H1 (cell line): ENCODE measurements around the gene NELL1. TPM values are rescaled to one million over a fixed set of nuclear protein-coding genes. Genes with fewer than 3 reads are reported as not detected.

ENCODE experiments used
- CTCF ChIA-PET: fragments of 300-600 bp; sonication (Branson Sonifier 250); formaldehyde crosslinking; loops from one replicate; lab custom pipeline; 2021; ENCODE audit not compliant: partially characterized antibody; lab: Charles Lee
- POLR2A ChIA-PET: fragments of 300-600 bp; sonication (Branson Sonifier 250); formaldehyde crosslinking; loops from one replicate; lab custom pipeline; 2021; ENCODE audit warnings: inconsistent platforms; ENCODE audit not compliant: partially characterized antibody; lab: Charles Lee
- DNase-seq, 2 experiments: peaks; one replicate each; pipeline versions ENCODE4 v3.0.0 to v3.0.0-alpha.2; 2010 to 2022; ENCODE audit warnings: low spot score in 2 of 2, low read depth in 1 of 2, mixed read lengths in 1 of 2
- FAIRE-seq: peaks from 2 replicates; lab custom pipeline; 2011; peaks lifted over from hg19 to GRCh38; lab: Jason Lieb, UNC
- H2AFZ ChIP-seq: 2 replicates; pipeline ENCODE4 v1.8.1; 2012; ENCODE audit warnings: low read length, inconsistent platforms
- H2AK5ac ChIP-seq: 2 replicates; pipeline ENCODE4 v1.6.1; 2013; ENCODE audit warnings: low read depth, low read length
- H2BK120ac ChIP-seq: replicated peaks from 2 replicates; pipeline ENCODE3; 2013; ENCODE audit warnings: low read depth, low read length, inconsistent platforms
- H2BK12ac ChIP-seq: 2 replicates; pipeline ENCODE4 v1.6.1; 2013; ENCODE audit warnings: low read depth, low read length
- H2BK15ac ChIP-seq: 2 replicates; pipeline ENCODE4 v1.6.1; 2013; ENCODE audit warnings: low read length
- H2BK20ac ChIP-seq: 2 replicates; pipeline ENCODE4 v1.6.1; 2013; ENCODE audit warnings: low read length
- H2BK5ac ChIP-seq: 2 replicates; pipeline ENCODE4 v1.6.1; 2013; ENCODE audit warnings: low read depth, low read length
- H3K14ac ChIP-seq: 2 replicates; pipeline ENCODE4 v1.6.1; 2013; ENCODE audit warnings: inconsistent platforms; ENCODE audit not compliant: insufficient read length
- H3K18ac ChIP-seq: 2 replicates; pipeline ENCODE4 v1.6.1; 2013; ENCODE audit warnings: low read length; ENCODE audit errors: extremely low read depth
- H3K23ac ChIP-seq: 2 replicates; pipeline ENCODE4 v1.6.1; 2013; ENCODE audit warnings: inconsistent platforms; ENCODE audit not compliant: insufficient read length
- H3K23me2 ChIP-seq: 2 replicates; pipeline ENCODE4 v1.6.1; 2013; ENCODE audit warnings: low read depth, low read length
- H3K27ac ChIP-seq: 2 replicates; pipeline ENCODE4 v1.6.1; 2011; ENCODE audit warnings: low read depth, low read length, inconsistent platforms
- H3K27me3 ChIP-seq, 4 experiments: replicated peaks in 1 of 4; 1 replicate in 1 of 4; 2 replicates in 3 of 4; pipeline versions ENCODE4 v1.6.1 to v1.8.1; 2011 to 2013; ENCODE audit warnings: low read length in 3 of 4, mild to moderate bottlenecking in 3 of 4, inconsistent platforms in 2 of 4, mixed read lengths in 2 of 4, moderate library complexity in 1 of 4; ENCODE audit not compliant: control insufficient read depth in 3 of 4, insufficient read depth in 3 of 4; ENCODE audit errors: extremely low read depth in 1 of 4
- H3K36me3 ChIP-seq, 4 experiments: 2 replicates each; pipeline versions ENCODE4 v1.6.1 to v1.8.1; 2011 to 2013; ENCODE audit warnings: mild to moderate bottlenecking in 4 of 4, low read length in 3 of 4, moderate library complexity in 2 of 4, control low read depth in 1 of 4, inconsistent platforms in 1 of 4; ENCODE audit not compliant: insufficient read depth in 4 of 4, control insufficient read depth in 2 of 4
- H3K4ac ChIP-seq: replicated peaks from 2 replicates; pipeline ENCODE3; 2013; ENCODE audit warnings: low read length, low read depth, mixed read lengths, inconsistent platforms; ENCODE audit not compliant: insufficient read length
- H3K4me1 ChIP-seq, 4 experiments: replicated peaks in 1 of 4; 1 replicate in 1 of 4; 2 replicates in 3 of 4; pipeline versions ENCODE4 v1.6.1 to v1.8.1; 2011 to 2013; ENCODE audit warnings: low read length in 3 of 4, inconsistent platforms in 2 of 4, mixed read lengths in 1 of 4; ENCODE audit not compliant: insufficient read depth in 4 of 4, control insufficient read depth in 3 of 4
- H3K4me2 ChIP-seq, 2 experiments: 2 replicates each; pipeline versions ENCODE4 v1.6.1 to v1.8.1; 2011 to 2013; ENCODE audit warnings: low read depth in 2 of 2, low read length in 2 of 2, control low read depth in 1 of 2, inconsistent platforms in 1 of 2, mild to moderate bottlenecking in 1 of 2; ENCODE audit not compliant: insufficient read depth in 1 of 2
- H3K4me3 ChIP-seq, 4 experiments: fragments of 200-600, 300-600 bp in 1 of 4; sonication (generic), shearing (Covaris generic), sonication (Bioruptor Twin) in 1 of 4; 2 replicates each; pipeline versions ENCODE4 v1.5.1 to v1.8.1; 2011 to 2016; ENCODE audit warnings: low read length in 4 of 4, low read depth in 3 of 4, control low read depth in 2 of 4, inconsistent platforms in 2 of 4, mild to moderate bottlenecking in 2 of 4, mixed read lengths in 1 of 4, moderate library complexity in 1 of 4; ENCODE audit not compliant: insufficient read depth in 2 of 4; ENCODE audit errors: extremely low read depth in 1 of 4
- H3K56ac ChIP-seq: replicated peaks from 2 replicates; pipeline ENCODE3; 2013; ENCODE audit warnings: low read depth, mild to moderate bottlenecking, mixed read lengths, low read length, inconsistent platforms; ENCODE audit not compliant: insufficient read length
- H3K79me1 ChIP-seq: 2 replicates; pipeline ENCODE4 v1.6.1; 2013; ENCODE audit warnings: low read depth, low read length, control low read depth
- H3K79me2 ChIP-seq, 2 experiments: 2 replicates each; pipeline versions ENCODE4 v1.6.1 to v1.8.1; 2012 to 2013; ENCODE audit warnings: low read length in 2 of 2, mild to moderate bottlenecking in 2 of 2, inconsistent platforms in 1 of 2; ENCODE audit not compliant: insufficient read depth in 2 of 2, control insufficient read depth in 1 of 2
- H3K9ac ChIP-seq, 4 experiments: replicated peaks in 1 of 4; 1 replicate in 1 of 4; 2 replicates in 3 of 4; pipeline versions ENCODE4 v1.6.1 to v1.8.1; 2011 to 2013; ENCODE audit warnings: low read depth in 3 of 4, low read length in 3 of 4, control low read depth in 2 of 4, mild to moderate bottlenecking in 2 of 4, moderate library complexity in 2 of 4, inconsistent platforms in 1 of 4; ENCODE audit errors: extremely low read depth in 1 of 4
- H3K9me3 ChIP-seq, 2 experiments: 2 replicates each; pipeline versions ENCODE4 v1.6.1 to v1.8.1; 2012 to 2013; ENCODE audit warnings: mild to moderate bottlenecking in 2 of 2, moderate library complexity in 2 of 2, control low read depth in 1 of 2, inconsistent platforms in 1 of 2, low read depth in 1 of 2, low read length in 1 of 2, mixed read lengths in 1 of 2; ENCODE audit not compliant: insufficient read depth in 2 of 2
- H4K20me1 ChIP-seq, 2 experiments: replicated peaks in 1 of 2; 2 replicates each; pipeline versions ENCODE3 to v1.8.1; 2011 to 2013; ENCODE audit warnings: inconsistent platforms in 2 of 2, low read length in 2 of 2, mild to moderate bottlenecking in 1 of 2; ENCODE audit not compliant: insufficient read depth in 2 of 2, control insufficient read depth in 1 of 2
- H4K5ac ChIP-seq: 2 replicates; pipeline ENCODE4 v1.6.1; 2013; ENCODE audit warnings: low read length, low read depth, mixed read lengths, inconsistent platforms; ENCODE audit not compliant: insufficient read length
- H4K8ac ChIP-seq: 2 replicates; pipeline ENCODE4 v1.8.0; 2013; ENCODE audit warnings: mild to moderate bottlenecking, moderate library complexity, low read length, inconsistent platforms; ENCODE audit not compliant: insufficient read depth; ENCODE audit errors: extremely low read depth
- H4K91ac ChIP-seq: replicated peaks from 2 replicates; pipeline ENCODE3; 2013; ENCODE audit warnings: low read length, mixed read lengths, inconsistent platforms; ENCODE audit not compliant: insufficient read length
- CREB1 ChIP-seq: IDR thresholded peaks from 2 replicates; pipeline ENCODE4 v1.6.1; 2012; ENCODE audit warnings: inconsistent platforms
- CTBP2 ChIP-seq: IDR thresholded peaks from 2 replicates; pipeline ENCODE4 v1.7.0; 2011; ENCODE audit warnings: borderline replicate concordance, mild to moderate bottlenecking, moderate library complexity, mixed read lengths, low read length; ENCODE audit not compliant: insufficient read depth, insufficient read length
- GABPA ChIP-seq: IDR thresholded peaks from 2 replicates; pipeline ENCODE4 v1.6.1; 2011; ENCODE audit warnings: mild to moderate bottlenecking, low read length, moderate library complexity, borderline replicate concordance; ENCODE audit not compliant: insufficient read depth
- HDAC6 ChIP-seq: IDR thresholded peaks from one replicate; pipeline ENCODE4 v1.7.1; 2012; ENCODE audit warnings: low read depth, mild to moderate bottlenecking, inconsistent platforms, low read length, moderate library complexity
- NANOG ChIP-seq: IDR thresholded peaks from 2 replicates; pipeline ENCODE4 v1.6.1; 2011; ENCODE audit warnings: low read length, low read depth, mild to moderate bottlenecking, inconsistent platforms; ENCODE audit not compliant: insufficient read depth, poor library complexity, severe bottlenecking
- RBBP5 ChIP-seq: IDR thresholded peaks from 2 replicates; pipeline ENCODE4 v1.7.1; 2012; ENCODE audit warnings: low read depth, mild to moderate bottlenecking, inconsistent platforms, low read length, moderate library complexity, borderline replicate concordance
- WGBS, 2 experiments: shearing (Covaris generic) in 1 of 2; methylation state at CpG; one replicate each; pipeline versions ENCODE4 v1.1.6 to v1.1.7; 2013 to 2015; ENCODE audit warnings: low lambda C conversion rate in 2 of 2, mixed read lengths in 2 of 2, inconsistent platforms in 1 of 2, low coverage in 1 of 2, missing lambda C conversion rate in 1 of 2; ENCODE audit not compliant: insufficient replicate concordance in 2 of 2, insufficient coverage in 1 of 2, insufficient read length in 1 of 2; ENCODE audit errors: extremely low coverage in 1 of 2, missing lambda C conversion rate in 1 of 2; 5-methylcytosine and 5-hydroxymethylcytosine counted together
- polyA plus RNA-seq, 7 experiments: library from polyadenylated mRNA; depleted of rRNA in 3 of 7; stranded (reverse) in 5 of 7; unstranded in 2 of 7; fragments of >200 nt in 5 of 7; fragments of 200-250 nt in 2 of 7; gene quantifications; 1 replicate in 5 of 7; 2 replicates in 1 of 7; 4 replicates in 1 of 7; pipeline versions ENCODE4 v1.2.1 to v1.2.3, GENCODE V29; 2011 to 2013; ENCODE audit warnings: missing spikeins in 2 of 7, mixed read lengths in 2 of 7
- total RNA-seq: library from RNA; stranded (reverse); fragmentation: NEBNext Ultra II Directional; extraction: Animal tissue kit (Norgen Biotek cat#: 25700); gene quantifications from 2 replicates; pipeline ENCODE4 v1.2.1, GENCODE V29; 2021

The NELL1 gene
- total and polyA plus RNA-seq, 2 of the 8 experiments (the other 6 are each of a cell fraction or from before 2014, with no cell fraction given), result 0.21 TPM; not detected in 1

- ChIA-PET CTCF (interaction anchor here (0.6 kb wide), 1 partner anchor 56 kb away, joined by 4 read pairs; no protein-coding TSS in a partner anchor), POLR2A (no interaction called here)
- H3K9ac ChIP-seq, result no peak overlapping the region
- H3K4ac ChIP-seq, result no peak overlapping the region
- H3K79me1 ChIP-seq, result no peaks in the 10 kb centered on the region
- H4K20me1 ChIP-seq, result no peaks in the 10 kb centered on the region
- no peaks in the 10 kb centered on the region for H3K79me2 ChIP-seq
- H3K4me3 ChIP-seq, result no peak overlapping the region
- no peak overlapping the region for H2BK15ac ChIP-seq
- no peak overlapping the region for H2BK120ac ChIP-seq
- no peak overlapping the region for H3K4me2 ChIP-seq
- no peak overlapping the region for H3K14ac ChIP-seq
- H2BK5ac ChIP-seq, result no peak overlapping the region
- H3K23me2 ChIP-seq, result no peaks in the 10 kb centered on the region
- H4K5ac ChIP-seq, result no peak overlapping the region
- no peaks in the 10 kb centered on the region for H3K4me1 ChIP-seq
- H2AK5ac ChIP-seq, result no peak overlapping the region
- H3K9me3 ChIP-seq, result no peaks in the 10 kb centered on the region
- no peak overlapping the region for H3K27ac ChIP-seq
- WGBS, 2 experiments, result 94% methylated on average over 5 of the region's 5 CpGs; no CpG with 5 or more reads in 1 of the 2 experiments
- no peak overlapping the region for H3K23ac ChIP-seq
- no peak overlapping the region for H3K56ac ChIP-seq
- H3K27me3 ChIP-seq, result no peaks in the 10 kb centered on the region
- H3K36me3 ChIP-seq, result no peaks in the 10 kb centered on the region
- DNase-seq, result no peak
- no peak overlapping the region for H4K91ac ChIP-seq
- H4K8ac ChIP-seq, result no peak overlapping the region
- no peak overlapping the region for H2BK12ac ChIP-seq
- no peak for TF ChIP-seq CTBP2
- TF ChIP-seq GABPA, result no peak
- no peak for TF ChIP-seq HDAC6
- no peak for TF ChIP-seq NANOG
- no peak for TF ChIP-seq RBBP5
- no peak for TF ChIP-seq CREB1
- no peak overlapping the region for H2AFZ ChIP-seq
- H3K18ac ChIP-seq, result no peak overlapping the region
- H2BK20ac ChIP-seq, result no peak overlapping the region
- no peak for FAIRE-seq
Measured at GRCh38 chr11:21390430-21390829, 721.0 kb downstream of the NELL1 start.
